Tibial nerve (tissue), 4 donors: ENCODE data around the gene BST1.

ENCODE experiments used
- CTCF ChIP-seq, 5 experiments: fragments of 200-600 bp in 3 of 5; fragments of 450-650 bp in 2 of 5; sonication (generic) in 3 of 5; IDR thresholded peaks; one replicate each; pipeline ENCODE4 v1.5.1; 2016 to 2019; ENCODE audit warnings: antibody characterized with exemption in 5 of 5, mild to moderate bottlenecking in 3 of 5, moderate library complexity in 2 of 5
- EP300 ChIP-seq, 2 donors: sonication (generic); formaldehyde crosslinking; IDR thresholded peaks; one replicate each; pipeline ENCODE4 v1.6.1; 2017; ENCODE audit warnings: antibody characterized with exemption in 2 of 2, mild to moderate bottlenecking in 1 of 2
- POLR2A ChIP-seq, 2 donors: fragments of 450-650 bp; IDR thresholded peaks; one replicate each; pipeline ENCODE4 v1.6.1; 2017; ENCODE audit warnings: antibody characterized with exemption in 2 of 2, mild to moderate bottlenecking in 2 of 2, moderate library complexity in 2 of 2

GRCh38 chr4:15670576-15670975 lies 32.3 kb upstream of the BST1 start:
- TF ChIP-seq CTCF (IDR thresholded peaks at IDR 0.05) (no peak), POLR2A (IDR thresholded peaks at IDR 0.05) (no peak), EP300 (IDR thresholded peaks at IDR 0.05) (no peak)
